HUES6 (cell line): ENCODE results near the gene C22orf31.
"Not testable (repeated sequence)": the region's sequence is repeated elsewhere in the genome, so short reads cannot be mapped to it uniquely, and the experiment has no call there.

Source experiments
- H3K27ac ChIP-seq: 2 replicates; pipeline ENCODE4 v1.7.0; 2013; ENCODE audit warnings: low read depth, mild to moderate bottlenecking, low read length, inconsistent platforms
- H3K27me3 ChIP-seq: 2 replicates; pipeline ENCODE4 v1.6.1; 2013; ENCODE audit warnings: low read length; ENCODE audit not compliant: control insufficient read depth, insufficient read depth
- H3K36me3 ChIP-seq: 2 replicates; pipeline ENCODE4 v1.6.1; 2013; ENCODE audit warnings: low read length; ENCODE audit not compliant: control insufficient read depth, insufficient read depth
- H3K4me1 ChIP-seq: 2 replicates; pipeline ENCODE4 v1.6.1; 2013; ENCODE audit warnings: low read length; ENCODE audit not compliant: control insufficient read depth, insufficient read depth
- H3K4me3 ChIP-seq: 2 replicates; pipeline ENCODE4 v1.5.1; 2013; ENCODE audit warnings: low read depth, low read length
- H3K9ac ChIP-seq: one replicate; pipeline ENCODE4 v1.6.1; 2013; ENCODE audit warnings: mild to moderate bottlenecking, low read length
- H3K9me3 ChIP-seq: 2 replicates; pipeline ENCODE4 v1.6.1; 2013; ENCODE audit warnings: low read depth, low read length; ENCODE audit not compliant: control insufficient read depth, insufficient read depth

C22orf31 gene

DNA sequence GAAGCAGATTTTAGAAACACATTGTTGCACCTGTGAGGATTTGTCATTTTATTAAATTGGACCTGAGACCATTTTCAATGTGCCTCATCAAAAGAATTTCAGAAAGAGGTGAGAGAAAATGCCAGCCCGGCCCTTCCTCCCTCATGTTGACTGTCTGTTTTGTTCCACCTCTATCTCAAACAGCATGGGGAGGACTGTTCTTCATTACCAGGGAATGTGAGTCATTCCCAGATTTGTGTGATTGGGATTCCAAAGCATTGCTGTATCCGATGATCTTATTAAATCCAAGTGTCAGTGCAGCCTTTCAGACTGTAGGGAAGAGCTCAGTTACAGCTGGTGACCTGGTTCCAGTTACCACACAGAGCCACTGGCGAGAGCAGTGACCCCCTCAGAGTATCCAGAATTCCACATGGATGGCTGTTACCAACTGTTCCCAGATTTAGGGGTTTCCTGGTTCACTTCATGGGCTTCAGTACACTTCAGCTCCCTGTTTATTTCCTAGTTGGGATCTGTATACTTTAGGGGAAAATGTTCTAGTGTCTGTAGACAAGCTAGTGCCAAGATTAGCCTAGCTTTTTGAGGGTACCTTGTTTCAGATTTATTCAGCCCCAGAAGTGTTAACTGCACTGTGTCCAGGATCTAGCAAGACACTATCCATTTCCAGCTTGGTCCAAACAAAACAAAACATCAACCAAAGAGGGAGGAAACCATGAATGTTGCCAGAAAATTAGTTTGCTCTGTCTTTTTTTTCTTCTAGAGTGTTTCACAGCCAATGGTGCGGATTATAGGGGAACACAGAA is 32.1 kb upstream of the C22orf31 start:
- H3K27me3 ChIP-seq, result no peaks in the 10 kb centered on the region
- no peak overlapping the region for H3K4me3 ChIP-seq
- peaks cover 18% of the 10 kb centered on the region for H3K4me1 ChIP-seq
- H3K36me3 ChIP-seq, result no peaks in the 10 kb centered on the region
- no peaks in the 10 kb centered on the region for H3K9me3 ChIP-seq
- H3K9ac ChIP-seq, result no peak overlapping the region
- no peak overlapping the region for H3K27ac ChIP-seq

DNA sequence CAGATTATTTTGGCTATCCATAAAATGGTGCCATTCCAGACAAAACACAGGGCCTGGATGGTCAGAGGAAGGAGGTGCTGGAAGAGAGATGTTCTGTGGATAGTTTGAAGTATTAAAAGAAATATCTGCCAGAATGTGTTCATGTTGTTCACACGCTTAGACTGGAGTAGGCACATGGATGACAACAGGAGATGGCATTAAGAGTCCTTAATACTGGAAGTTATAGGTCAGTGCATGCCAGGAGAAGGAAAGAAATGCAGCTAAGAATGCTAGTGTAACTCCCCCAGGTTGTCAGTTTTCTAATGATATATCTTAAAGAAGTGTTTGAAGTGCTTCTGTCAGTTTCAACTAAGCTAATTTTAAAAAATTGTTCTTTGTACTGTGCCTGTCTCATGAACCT is 31.4 kb upstream of the C22orf31 start:
- no peaks in the 10 kb centered on the region for H3K9me3 ChIP-seq
- no peak overlapping the region for H3K27ac ChIP-seq
- H3K4me1 ChIP-seq, result peaks cover 12% of the 10 kb centered on the region
- no peaks in the 10 kb centered on the region for H3K27me3 ChIP-seq
- H3K4me3 ChIP-seq, result no peak overlapping the region
- H3K9ac ChIP-seq, result no peak overlapping the region
- H3K36me3 ChIP-seq, result no peaks in the 10 kb centered on the region

DNA sequence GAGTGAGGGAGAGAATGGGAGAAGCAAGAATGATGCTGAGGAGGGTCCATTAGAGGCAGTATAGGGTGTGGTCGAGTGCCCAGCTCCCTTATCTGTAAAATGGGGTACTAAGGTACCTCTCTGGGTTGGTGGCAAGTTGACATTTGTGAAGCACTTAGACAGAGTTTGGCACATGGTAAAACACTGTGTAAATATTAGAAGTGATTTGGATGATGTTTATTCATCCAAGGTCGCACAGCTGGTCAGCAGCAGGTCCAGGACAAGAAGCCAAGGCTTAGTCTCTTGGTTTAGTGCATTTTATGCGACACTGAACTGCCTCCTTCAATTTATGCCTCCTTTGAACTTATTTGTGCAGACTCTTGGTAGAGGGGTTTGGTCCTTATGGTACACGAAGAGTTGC is 30.6 kb upstream of the C22orf31 start:
- Histone ChIP-seq H3K9ac (no peak overlapping the region), H3K27me3 (no peaks in the 10 kb centered on the region), H3K27ac (no peak overlapping the region), H3K9me3 (no peaks in the 10 kb centered on the region), H3K4me1 (peaks cover 11% of the 10 kb centered on the region), H3K4me3 (no peak overlapping the region), H3K36me3 (no peaks in the 10 kb centered on the region)

DNA sequence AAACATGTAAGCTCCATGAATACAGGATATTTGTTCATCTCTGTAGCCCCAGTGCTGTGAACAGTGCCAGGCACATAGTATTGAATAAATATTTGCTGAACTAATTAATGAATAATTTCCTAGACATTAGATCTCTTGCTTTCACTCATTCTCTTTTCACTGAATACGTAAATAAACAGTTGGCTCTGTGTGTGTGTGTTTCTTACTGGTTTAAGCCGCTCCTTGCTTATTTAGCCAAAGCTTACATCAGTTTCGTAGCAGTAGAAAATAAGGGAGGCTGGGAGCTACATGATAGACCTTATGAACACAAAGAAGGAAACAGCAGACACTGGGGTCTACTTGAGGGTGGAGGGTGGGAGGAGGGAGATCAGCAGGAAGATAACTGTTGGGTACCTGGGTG is 28.4 kb upstream of the C22orf31 start:
- no peak overlapping the region for H3K9ac ChIP-seq
- H3K27me3 ChIP-seq, result no peaks in the 10 kb centered on the region
- no peaks in the 10 kb centered on the region for H3K4me1 ChIP-seq
- H3K4me3 ChIP-seq, result no peak overlapping the region
- H3K9me3 ChIP-seq, result no peaks in the 10 kb centered on the region
- no peak overlapping the region for H3K27ac ChIP-seq
- H3K36me3 ChIP-seq, result no peaks in the 10 kb centered on the region

DNA sequence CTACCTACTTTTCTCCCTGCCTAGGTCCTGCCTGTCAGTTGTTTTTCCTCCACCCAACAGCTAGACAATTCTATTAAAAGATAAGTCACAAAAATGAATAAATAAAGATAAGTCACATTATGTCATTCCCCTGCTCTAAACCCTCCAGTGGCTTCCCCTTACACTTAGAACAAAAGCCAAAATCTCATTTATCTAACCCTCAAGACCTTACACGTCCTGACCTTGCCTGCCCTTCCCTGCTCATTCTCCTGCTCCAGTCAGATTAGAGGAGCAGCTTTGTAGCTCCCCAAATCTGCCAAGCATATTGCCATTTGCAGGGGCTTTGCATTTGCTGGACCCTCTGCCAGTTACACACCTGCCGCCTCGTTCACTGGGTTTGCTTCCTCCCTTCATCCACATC is 27.9 kb upstream of the C22orf31 start:
- Histone ChIP-seq H3K4me1 (peaks cover under 1% of the 10 kb centered on the region; the same call in 1 of the 2 replicates), H3K27me3 (no peaks in the 10 kb centered on the region), H3K9me3 (no peaks in the 10 kb centered on the region), H3K27ac (no peak overlapping the region), H3K36me3 (no peaks in the 10 kb centered on the region), H3K9ac (no peak overlapping the region), H3K4me3 (no peak overlapping the region)

DNA sequence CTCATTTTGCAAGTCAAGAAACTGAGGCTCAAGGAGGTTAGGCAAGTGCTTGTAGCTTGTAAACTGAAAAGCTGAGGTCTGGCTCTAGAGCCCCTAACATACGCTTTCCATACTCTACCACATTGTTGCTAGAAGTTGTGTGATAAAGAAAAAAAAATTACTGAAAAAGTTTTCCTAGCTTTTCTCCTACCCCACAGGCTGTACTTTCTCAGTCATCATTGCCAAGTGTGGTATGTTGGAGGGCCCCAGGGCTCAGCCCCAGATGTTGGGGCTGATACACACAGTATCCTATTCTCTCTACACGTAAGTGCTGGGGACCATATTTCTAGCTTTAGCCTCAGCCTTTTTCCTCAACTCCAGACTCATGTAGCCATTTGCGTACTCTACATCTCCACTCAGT is 27.2 kb upstream of the C22orf31 start:
- H3K27ac ChIP-seq, result no peak overlapping the region

DNA sequence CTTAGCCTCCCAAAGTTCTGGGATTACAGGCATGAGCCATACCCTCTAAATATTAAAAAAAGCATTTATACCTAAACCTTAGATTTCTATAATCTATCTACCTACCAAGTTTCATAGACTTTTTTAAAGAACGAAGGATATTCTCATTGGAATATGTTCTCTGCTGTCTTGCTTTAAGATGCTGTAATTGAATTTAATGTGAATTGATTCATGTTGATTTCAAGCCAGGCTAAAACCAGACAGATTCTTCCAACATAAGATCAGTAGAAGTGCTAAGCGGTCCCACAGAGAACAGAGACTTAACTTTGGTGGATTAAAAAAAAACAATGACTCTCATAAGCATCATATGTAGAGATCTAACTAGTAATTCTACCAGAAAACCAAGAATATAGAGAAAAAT is 25.4 kb upstream of the C22orf31 start:
- H3K27ac ChIP-seq, result no peak overlapping the region
- H3K27me3 ChIP-seq, result no peaks in the 10 kb centered on the region
- no peak overlapping the region for H3K9ac ChIP-seq
- peaks cover 22% of the 10 kb centered on the region for H3K4me1 ChIP-seq
- no peaks in the 10 kb centered on the region for H3K36me3 ChIP-seq
- no peak overlapping the region for H3K4me3 ChIP-seq
- no peaks in the 10 kb centered on the region for H3K9me3 ChIP-seq

More for the DNA sequence above, 27.2 kb upstream of the C22orf31 start:
- H3K9me3 ChIP-seq, result no peaks in the 10 kb centered on the region
- H3K9ac ChIP-seq, result no peak overlapping the region
- H3K4me3 ChIP-seq, result no peak overlapping the region
- H3K27me3 ChIP-seq, result no peaks in the 10 kb centered on the region
- H3K4me1 ChIP-seq, result peaks cover 7% of the 10 kb centered on the region
- no peaks in the 10 kb centered on the region for H3K36me3 ChIP-seq

DNA sequence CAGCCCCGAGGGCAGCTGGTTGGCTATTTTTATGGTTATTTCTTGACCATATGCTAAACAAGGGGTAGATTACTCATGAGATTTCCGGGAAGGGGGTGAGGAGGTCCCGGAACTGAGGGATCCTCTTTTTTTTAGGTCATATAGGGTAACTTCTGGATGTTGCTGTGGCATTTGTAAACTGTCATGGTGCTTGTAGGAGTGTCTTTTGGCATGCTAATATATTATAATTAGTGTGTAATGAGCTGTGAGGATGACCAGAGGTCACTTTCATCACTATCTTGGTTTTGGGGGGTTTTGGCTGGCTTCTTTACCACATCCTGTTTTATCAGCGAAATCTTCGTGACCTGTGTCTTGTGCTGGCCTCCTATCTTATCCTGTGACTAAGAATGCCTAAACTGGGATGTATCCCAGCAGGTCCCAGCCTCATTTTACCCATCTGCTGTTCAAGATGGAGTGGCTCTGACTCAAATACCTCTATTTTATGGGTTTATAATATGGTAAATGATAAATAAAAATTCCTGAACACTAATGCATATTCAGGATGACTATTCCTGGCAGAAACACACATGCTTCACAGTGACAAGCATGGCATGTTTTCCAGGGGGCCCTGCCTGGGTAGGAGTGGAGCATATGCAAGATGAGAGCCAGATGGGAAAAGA is 22.4 kb upstream of the C22orf31 start:
- Histone ChIP-seq H3K36me3 (no peaks in the 10 kb centered on the region), H3K27me3 (no peaks in the 10 kb centered on the region), H3K9me3 (no peaks in the 10 kb centered on the region), H3K4me1 (peaks cover 27% of the 10 kb centered on the region), H3K9ac (no peak overlapping the region), H3K4me3 (no peak overlapping the region), H3K27ac (peak overlapping the region; percentile 48; the same call in 1 of the 2 replicates)

DNA sequence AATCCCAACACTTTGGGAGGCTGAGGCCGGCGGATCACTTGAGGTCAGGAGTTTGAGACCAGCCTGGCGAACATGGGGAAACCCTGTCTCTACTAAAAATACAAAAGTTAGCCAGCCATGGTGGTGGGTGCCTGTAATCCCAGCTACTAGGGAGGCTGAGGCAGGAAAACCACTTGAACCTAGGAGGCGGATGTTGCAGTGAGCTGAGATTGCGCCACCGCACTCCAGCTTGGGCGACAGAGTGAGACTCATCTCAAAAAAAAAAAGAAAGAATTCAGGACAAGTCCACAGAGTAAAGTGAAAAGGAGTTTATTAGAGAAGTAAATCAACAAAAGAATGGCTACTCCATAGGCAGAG is 21.9 kb upstream of the C22orf31 start:
- H3K27me3 ChIP-seq, H3K9me3 ChIP-seq, H3K4me3 ChIP-seq, H3K9ac ChIP-seq, H3K36me3 ChIP-seq: not testable (repeated sequence)
- H3K4me1 ChIP-seq, result peaks cover 27% of the 10 kb centered on the region
- H3K27ac ChIP-seq, result peak overlapping the region; percentile 48; the same call in 1 of the 2 replicates

DNA sequence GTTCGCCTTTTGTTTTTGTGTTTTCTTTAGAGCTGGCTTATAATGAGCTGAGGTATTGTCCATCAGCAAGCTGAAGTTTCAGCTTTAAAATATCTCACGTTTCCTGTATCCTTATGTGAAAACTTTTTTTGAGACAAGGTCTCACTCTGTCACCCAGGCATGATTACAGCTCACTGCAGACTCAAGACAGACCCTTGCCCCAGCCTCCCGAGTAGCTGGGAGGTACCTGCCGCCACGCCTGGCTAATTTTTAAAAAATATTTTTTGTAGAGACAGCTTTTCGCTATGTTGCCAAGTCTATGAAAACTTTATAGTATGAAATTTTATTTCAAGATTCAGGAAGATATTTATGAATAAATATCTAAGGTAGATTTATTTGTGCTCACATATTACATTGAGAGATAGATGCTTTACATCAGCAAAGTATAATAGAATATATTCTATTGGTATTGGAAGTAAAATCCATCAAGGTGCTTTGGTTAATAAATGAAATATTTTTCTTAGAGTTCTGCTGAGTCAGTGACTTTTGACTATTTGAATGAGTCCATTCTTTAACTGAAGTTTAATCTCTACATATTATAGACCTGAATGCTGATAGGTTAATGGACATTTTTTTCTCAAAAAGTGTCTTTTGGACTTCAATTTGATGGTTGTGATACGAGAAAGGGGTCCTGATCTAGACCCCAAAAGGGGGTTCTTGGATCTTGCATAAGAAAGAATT is 21.4 kb upstream of the C22orf31 start:
- H3K4me1 ChIP-seq, result peaks cover 27% of the 10 kb centered on the region
- no peaks in the 10 kb centered on the region for H3K36me3 ChIP-seq
- H3K9ac ChIP-seq, result no peak overlapping the region
- 0 out of 2 replicates have a peak overlapping the region, but pooled peaks have one; percentile 48 for H3K27ac ChIP-seq
- no peaks in the 10 kb centered on the region for H3K27me3 ChIP-seq
- no peak overlapping the region for H3K4me3 ChIP-seq
- no peaks in the 10 kb centered on the region for H3K9me3 ChIP-seq
